HCT116 (cell line): ENCODE data around the gene PRODH.

Experiments used
- FOSL1 ChIP-seq: IDR thresholded peaks from 2 replicates; pipeline ENCODE4 v1.6.1; 2012; ENCODE audit warnings: low read depth
- JUND ChIP-seq: IDR thresholded peaks from 2 replicates; pipeline ENCODE4 v1.6.1; 2012
- POLR2AphosphoS5 ChIP-seq: IDR thresholded peaks from 2 replicates; pipeline ENCODE4 v1.6.1; 2011; ENCODE audit warnings: mild to moderate bottlenecking, low read depth, low read length, moderate library complexity
- ZNF274 ChIP-seq: fragments of 200-500 bp; sonication (Bioruptor generic); IDR thresholded peaks from 2 replicates; pipeline ENCODE4 v1.6.1; 2014; ENCODE audit warnings: mild to moderate bottlenecking, low read depth, low read length, inconsistent platforms

- no peak for TF ChIP-seq JUND
- no peak for TF ChIP-seq POLR2AphosphoS5
- TF ChIP-seq FOSL1: no peak
- TF ChIP-seq ZNF274: no peak
These were observed 37.4 kb upstream of the PRODH start for GRCh38 chr22:18973264-18974031.
